ENCODE measurements around the gene DERL3. TPM values are rescaled to one million over a fixed set of nuclear protein-coding genes. Genes with fewer than 3 reads are reported as not detected.

The DERL3 gene
- total RNA-seq, 4 donors from 2014 or later, result 0.21 to 0.49 (median 0.33) TPM

- 55 to 64% methylated on average over 7 of the region's 7 CpGs for WGBS, 2 donors
- intact Hi-C loops (cut with DNase I; ENCODE audit: low total_unique reads), result loop anchor here (10.0 kb wide), 1 partner anchor 305 kb away; no protein-coding TSS in a partner anchor
- H3K4me3 ChIP-seq (ENCODE audit: low read depth, poor library complexity, severe bottlenecking), result no peak overlapping the region
- DNase-seq (ENCODE audit: low spot score in 2 of 2), result no peak
- no peak for TF ChIP-seq CTCF (IDR thresholded peaks at IDR 0.05)
- TF ChIP-seq POLR2A (IDR thresholded peaks at IDR 0.05), result no peak
Measured at GRCh38 chr22:23840026-23840425, 1.2 kb upstream of the DERL3 start.

GRCh38 chr22:23837911-23838680, 710 bp downstream of the DERL3 start:
- TF ChIP-seq CTCF (IDR thresholded peaks at IDR 0.05), result no peak
- no peak for TF ChIP-seq POLR2A (IDR thresholded peaks at IDR 0.05)
- no peak for DNase-seq (ENCODE audit: low spot score in 2 of 2)
- 53 to 72% methylated on average over 21 to 41 of the region's 41 CpGs for WGBS, 2 donors
- intact Hi-C loops (cut with DNase I; ENCODE audit: low total_unique reads), result no loop called here
- H3K4me3 ChIP-seq (ENCODE audit: low read depth, poor library complexity, severe bottlenecking), result no peak overlapping the region

- intact Hi-C loops (cut with DNase I; ENCODE audit: low total_unique reads), result no loop called here
- H3K4me3 ChIP-seq (ENCODE audit: low read depth, poor library complexity, severe bottlenecking), result no peak overlapping the region
- TF ChIP-seq POLR2A (IDR thresholded peaks at IDR 0.05) (no peak), CTCF (IDR thresholded peaks at IDR 0.05) (no peak)
- DNase-seq (ENCODE audit: low spot score in 2 of 2), result no peak
- 84 to 86% methylated on average over 8 to 12 of the region's 12 CpGs for WGBS, 2 donors
Measured at GRCh38 chr22:23837496-23837859, 1.3 kb downstream of the DERL3 start.

GRCh38 chr22:23836692-23837495, 1.9 kb downstream of the DERL3 start:
- 88 to 89% methylated on average over 12 of the region's 12 CpGs for WGBS, 2 donors
- no peak overlapping the region for H3K4me3 ChIP-seq (ENCODE audit: low read depth, poor library complexity, severe bottlenecking)
- TF ChIP-seq CTCF (IDR thresholded peaks at IDR 0.05) (no peak), POLR2A (IDR thresholded peaks at IDR 0.05) (no peak)
- DNase-seq (ENCODE audit: low spot score in 2 of 2), result no peak
- intact Hi-C loops (cut with DNase I; ENCODE audit: low total_unique reads), result no loop called here

GRCh38 chr22:23836281-23836680, 2.5 kb downstream of the DERL3 start:
- H3K4me3 ChIP-seq (ENCODE audit: low read depth, poor library complexity, severe bottlenecking), result no peak overlapping the region
- TF ChIP-seq POLR2A (IDR thresholded peaks at IDR 0.05) (no peak), CTCF (IDR thresholded peaks at IDR 0.05) (no peak)
- intact Hi-C loops (cut with DNase I; ENCODE audit: low total_unique reads), result no loop called here
- 87 to 90% methylated on average over 3 to 4 of the region's 5 CpGs for WGBS, 2 donors
- DNase-seq (ENCODE audit: low spot score in 2 of 2), result no peak
